Activated CD4-positive, alpha-beta T cell treated with anti-CD3 and anti-CD28 coated beads, Interleukin-2, amount 10 ng/mL, durations not matched to agents 7 days and 5 days (primary cell): ENCODE measurements around the gene CD2AP. TPM values are rescaled to one million over a fixed set of nuclear protein-coding genes. Genes with fewer than 3 reads are reported as not detected.
"Not testable (repeated sequence)": the region's sequence is repeated elsewhere in the genome, so short reads cannot be mapped to it uniquely, and the experiment has no call there.

Experiments
- CTCF ChIA-PET: fragments of 350-600 bp; sonication (Branson Sonifier 250); formaldehyde crosslinking; loops from one replicate; lab custom pipeline; 2021; ENCODE audit warnings: antibody characterized with exemption; lab: Charles Lee
- POLR2A ChIA-PET: fragments of 350-600 bp; sonication (Branson Sonifier 250); formaldehyde crosslinking; loops from one replicate; lab custom pipeline; 2021; ENCODE audit warnings: antibody characterized with exemption; lab: Charles Lee
- DNase-seq: peaks from one replicate; pipeline ENCODE4 v3.0.0-alpha.2; 2020
- H3K27ac Mint-ChIP-seq: one replicate; pipeline ENCODE4 v1.8.0; 2021; ENCODE audit warnings: mild to moderate bottlenecking, moderate library complexity, mixed read lengths
- H3K27me3 Mint-ChIP-seq: one replicate; pipeline ENCODE4 v1.8.0; 2021; ENCODE audit warnings: mixed read lengths
- H3K36me3 Mint-ChIP-seq: one replicate; pipeline ENCODE4 v1.8.0; 2021; ENCODE audit warnings: low read depth, mixed read lengths
- H3K4me1 Mint-ChIP-seq: one replicate; pipeline ENCODE4 v1.8.0; 2021; ENCODE audit warnings: mixed read lengths
- H3K4me3 Mint-ChIP-seq: one replicate; pipeline ENCODE4 v1.8.0; 2021; ENCODE audit warnings: mild to moderate bottlenecking, moderate library complexity, mixed read lengths
- H3K9me3 Mint-ChIP-seq: one replicate; pipeline ENCODE4 v1.8.0; 2021; ENCODE audit warnings: mixed read lengths
- total RNA-seq, 2 experiments: library from RNA; stranded (reverse); gene quantifications; one replicate each; pipeline ENCODE4 v1.2.3, GENCODE V29; 2021

The CD2AP gene
- total RNA-seq, 2 experiments from 2014 or later, result 35.1 to 40.3 TPM

DNA sequence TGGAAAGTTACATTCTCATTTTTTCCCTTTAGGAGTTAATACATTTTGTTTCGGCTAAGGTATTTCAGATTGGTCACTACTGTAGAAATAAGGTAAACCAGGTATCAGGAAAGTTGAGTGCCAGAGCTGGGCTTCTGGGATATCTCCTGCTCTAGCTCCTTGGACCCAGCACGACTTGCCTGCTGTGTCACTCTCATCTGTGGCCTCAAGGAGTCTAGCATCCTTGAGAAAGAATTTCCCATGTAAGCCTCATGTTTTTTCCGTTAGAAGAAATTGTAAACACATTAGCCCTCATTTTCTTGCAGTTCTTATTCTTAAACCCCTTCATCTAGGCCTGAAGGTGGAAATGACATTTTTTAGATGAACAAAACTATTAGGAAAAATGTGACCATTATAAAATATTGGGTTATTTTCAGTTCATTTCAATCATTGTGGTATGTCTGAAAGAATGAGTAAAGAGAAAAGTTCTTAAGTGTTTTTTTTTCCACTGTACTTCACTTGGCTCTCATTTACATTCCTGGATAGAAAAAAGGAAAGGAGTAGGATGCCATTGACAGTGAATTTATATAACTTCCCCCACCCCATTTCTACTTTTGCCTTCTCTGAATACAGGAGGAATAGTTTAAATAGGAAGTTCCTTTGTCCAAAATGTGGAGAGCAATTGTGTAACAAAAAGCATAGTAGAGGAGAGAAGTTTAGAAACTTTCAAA, 46.7 kb downstream of the CD2AP start:
- H3K27ac Mint-ChIP-seq, result no peak overlapping the region
- peaks cover 15% of the 10 kb centered on the region for H3K4me1 Mint-ChIP-seq
- peaks cover 24% of the 10 kb centered on the region for H3K36me3 Mint-ChIP-seq
- no peaks in the 10 kb centered on the region for H3K27me3 Mint-ChIP-seq
- ChIA-PET CTCF (no interaction called here), POLR2A (no interaction called here)
- no peak for DNase-seq
- no peaks in the 10 kb centered on the region for H3K9me3 Mint-ChIP-seq
- no peak overlapping the region for H3K4me3 Mint-ChIP-seq

DNA sequence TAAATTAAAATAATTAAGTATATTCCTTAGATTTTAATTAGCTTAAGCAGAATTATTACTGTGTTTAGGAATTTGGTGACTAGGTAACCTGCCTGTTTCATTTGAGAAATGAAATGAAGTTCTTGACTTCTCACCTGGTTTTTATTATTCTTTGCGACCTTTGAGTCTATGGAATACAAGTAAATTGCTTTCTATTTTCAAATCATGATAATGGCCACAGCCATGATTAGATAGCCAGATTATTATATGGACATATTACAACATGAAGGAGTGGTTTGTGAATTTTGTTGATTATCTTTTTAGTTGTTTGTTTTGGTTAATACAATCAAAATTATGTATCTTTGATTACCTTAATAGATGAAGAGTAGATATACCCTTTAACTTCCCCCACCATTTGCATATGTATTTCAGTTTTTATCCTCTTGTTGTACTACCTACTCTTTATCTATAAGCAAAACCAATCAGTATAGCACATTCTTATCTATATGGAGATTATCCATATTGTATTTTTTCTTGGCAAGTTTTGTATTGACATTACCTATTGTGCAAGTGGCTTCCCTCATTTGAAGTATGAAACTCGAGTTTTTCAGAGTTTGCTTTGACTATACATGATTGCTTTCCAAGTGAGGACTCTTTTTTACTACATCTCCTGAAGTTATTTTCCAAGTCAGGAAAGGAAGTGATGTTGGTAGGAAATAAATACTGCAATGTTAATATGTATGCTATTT, 47.9 kb downstream of the CD2AP start:
- DNase-seq, result no peak
- peaks cover 3% of the 10 kb centered on the region for H3K9me3 Mint-ChIP-seq
- peaks cover 29% of the 10 kb centered on the region for H3K36me3 Mint-ChIP-seq
- H3K4me3 Mint-ChIP-seq, result no peak overlapping the region
- ChIA-PET POLR2A (no interaction called here), CTCF (no interaction called here)
- H3K27ac Mint-ChIP-seq, result no peak overlapping the region
- H3K27me3 Mint-ChIP-seq, result no peaks in the 10 kb centered on the region
- H3K4me1 Mint-ChIP-seq, result peaks cover 12% of the 10 kb centered on the region

GRCh38 chr6:47527274-47527673, 49.7 kb downstream of the CD2AP start:
- Mint-ChIP-seq H3K27ac (no peak overlapping the region), H3K4me1 (peaks cover 8% of the 10 kb centered on the region), H3K4me3 (no peak overlapping the region), H3K36me3 (peaks cover 29% of the 10 kb centered on the region), H3K27me3 (no peaks in the 10 kb centered on the region), H3K9me3 (peaks cover 3% of the 10 kb centered on the region)
- CTCF ChIA-PET, result interaction anchor here (1.5 kb wide), 1 partner anchor 44 kb away, joined by 3 read pairs; no protein-coding TSS in a partner anchor
- POLR2A ChIA-PET, result no interaction called here
- DNase-seq, result no peak

- no peak for DNase-seq
- peaks cover 3% of the 10 kb centered on the region for H3K9me3 Mint-ChIP-seq
- H3K36me3 Mint-ChIP-seq, result peaks cover 38% of the 10 kb centered on the region
- H3K27me3 Mint-ChIP-seq, result no peaks in the 10 kb centered on the region
- POLR2A ChIA-PET, result no interaction called here
- no peak overlapping the region for H3K4me3 Mint-ChIP-seq
- no peak overlapping the region for H3K27ac Mint-ChIP-seq
- CTCF ChIA-PET, result no interaction called here
- H3K4me1 Mint-ChIP-seq, result peaks cover 15% of the 10 kb centered on the region
These were observed 52.1 kb downstream of the CD2AP start for GRCh38 chr6:47529734-47530133.

DNA sequence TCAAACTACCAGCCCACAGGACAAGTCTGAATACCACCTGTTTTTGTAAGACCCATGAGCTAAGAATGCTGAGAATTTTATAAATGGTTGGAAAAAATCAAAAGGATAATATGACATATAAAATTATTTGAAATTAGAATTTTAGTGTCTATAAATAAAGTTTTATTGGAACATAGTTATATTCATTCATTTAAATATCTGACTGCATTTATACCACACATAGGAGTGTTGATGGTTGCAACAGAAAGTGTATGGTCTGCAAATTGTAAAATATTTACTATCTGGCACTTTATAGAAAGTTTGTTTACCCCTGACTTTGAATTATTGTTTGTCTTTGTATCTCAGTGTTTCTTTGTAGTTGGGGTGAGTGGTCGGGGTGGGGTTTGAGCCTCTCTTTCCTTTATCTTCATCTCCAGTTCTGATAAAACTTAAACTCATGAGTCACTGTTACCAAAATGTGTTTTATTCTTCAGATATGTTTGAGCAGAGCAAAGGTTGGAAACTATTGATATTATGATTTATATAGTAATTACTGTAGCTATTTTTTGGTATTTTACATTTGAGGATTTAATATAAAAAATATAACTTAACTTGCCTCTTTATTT, 55.5 kb downstream of the CD2AP start:
- CTCF ChIA-PET, result no interaction called here
- no peak overlapping the region for H3K27ac Mint-ChIP-seq
- peaks cover 39% of the 10 kb centered on the region for H3K36me3 Mint-ChIP-seq
- H3K27me3 Mint-ChIP-seq, result no peaks in the 10 kb centered on the region
- peaks cover 17% of the 10 kb centered on the region for H3K4me1 Mint-ChIP-seq
- no peak for DNase-seq
- POLR2A ChIA-PET, result no interaction called here
- H3K4me3 Mint-ChIP-seq, result no peak overlapping the region
- peaks cover 3% of the 10 kb centered on the region for H3K9me3 Mint-ChIP-seq

DNA sequence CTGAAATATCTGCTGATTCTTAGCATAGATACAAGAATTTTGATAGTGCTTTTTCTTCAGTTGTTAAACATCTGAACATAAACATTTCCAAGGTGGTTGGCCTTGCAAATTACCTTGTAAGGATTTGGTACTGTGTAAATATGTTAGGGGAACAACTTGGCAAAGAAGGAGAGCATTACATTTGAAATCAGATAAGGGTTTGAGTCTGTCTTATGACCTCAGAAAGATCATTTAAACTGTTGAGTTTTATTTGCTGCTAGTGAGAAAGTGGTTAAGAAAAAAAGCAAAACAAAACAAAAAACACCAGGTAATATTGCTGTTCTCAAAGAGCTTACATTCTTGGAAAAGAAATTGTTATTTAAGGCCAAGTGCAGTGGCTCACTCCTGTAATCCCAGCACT, 56.5 kb downstream of the CD2AP start:
- H3K9me3 Mint-ChIP-seq, result peaks cover 3% of the 10 kb centered on the region
- H3K4me1 Mint-ChIP-seq, result peaks cover 17% of the 10 kb centered on the region
- no peaks in the 10 kb centered on the region for H3K27me3 Mint-ChIP-seq
- DNase-seq, result no peak
- H3K36me3 Mint-ChIP-seq, result peaks cover 35% of the 10 kb centered on the region
- H3K4me3 Mint-ChIP-seq, result no peak overlapping the region
- H3K27ac Mint-ChIP-seq, result no peak overlapping the region
- ChIA-PET POLR2A (no interaction called here), CTCF (interaction anchor here (0.7 kb wide), 1 partner anchor 12 kb away, joined by 4 read pairs; no protein-coding TSS in a partner anchor)

DNA sequence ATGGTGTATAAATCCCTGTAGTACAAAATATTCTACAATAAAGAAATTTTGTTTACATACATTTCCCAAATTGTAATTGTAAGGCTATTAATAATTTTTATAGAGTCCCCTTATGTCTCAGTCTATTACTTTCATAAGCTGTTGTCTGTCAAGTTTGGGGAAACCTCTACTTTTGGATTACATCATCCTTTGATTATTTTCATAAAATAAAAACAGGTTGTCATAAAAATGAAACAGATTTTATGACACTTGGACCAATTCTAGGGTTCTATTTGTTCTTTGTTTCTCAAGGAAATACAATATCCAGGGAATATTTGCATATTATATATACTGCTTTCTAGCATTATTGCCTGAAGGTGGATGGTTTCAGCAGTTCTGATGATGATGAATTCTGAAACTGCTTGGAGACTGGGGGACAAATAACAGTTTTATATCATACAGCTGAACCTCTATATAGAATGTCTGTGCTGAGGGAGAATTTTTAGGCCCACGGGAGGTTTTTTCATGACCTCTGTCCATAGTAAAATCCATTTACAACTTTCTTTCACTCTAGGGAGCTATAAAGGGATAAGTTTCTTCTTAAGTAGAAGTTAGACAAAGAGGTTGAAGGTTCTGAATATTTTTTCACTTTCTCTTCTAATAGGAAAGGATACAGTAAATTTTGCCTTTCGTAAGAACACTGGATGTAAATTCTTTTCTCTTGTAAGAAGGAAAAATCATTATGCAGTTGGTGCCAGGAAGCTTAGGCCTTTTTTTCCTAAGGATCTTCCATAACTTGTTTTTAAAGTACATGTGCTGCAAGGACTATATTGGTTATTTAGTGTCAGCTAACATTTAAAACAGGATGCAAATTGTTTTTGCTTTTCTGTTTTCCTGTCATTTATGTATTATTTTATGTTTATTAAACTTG, 58.0 kb downstream of the CD2AP start:
- Mint-ChIP-seq H3K36me3 (peaks cover 34% of the 10 kb centered on the region), H3K27me3 (no peaks in the 10 kb centered on the region), H3K9me3 (no peaks in the 10 kb centered on the region), H3K4me1 (peaks cover 14% of the 10 kb centered on the region), H3K27ac (no peak overlapping the region), H3K4me3 (no peak overlapping the region)
- ChIA-PET POLR2A (no interaction called here), CTCF (interaction anchor here (0.7 kb wide), 1 partner anchor 180 kb away, joined by 3 read pairs; no protein-coding TSS in a partner anchor)
- DNase-seq, result no peak

- ChIA-PET CTCF (no interaction called here), POLR2A (no interaction called here)
- DNase-seq, result no peak
- H3K4me3 Mint-ChIP-seq, result no peak overlapping the region
- no peaks in the 10 kb centered on the region for H3K9me3 Mint-ChIP-seq
- H3K27ac Mint-ChIP-seq, result no peak overlapping the region
- peaks cover 14% of the 10 kb centered on the region for H3K4me1 Mint-ChIP-seq
- peaks cover 40% of the 10 kb centered on the region for H3K36me3 Mint-ChIP-seq
- no peaks in the 10 kb centered on the region for H3K27me3 Mint-ChIP-seq
These were observed 59.3 kb downstream of the CD2AP start for GRCh38 chr6:47536816-47537401.

DNA sequence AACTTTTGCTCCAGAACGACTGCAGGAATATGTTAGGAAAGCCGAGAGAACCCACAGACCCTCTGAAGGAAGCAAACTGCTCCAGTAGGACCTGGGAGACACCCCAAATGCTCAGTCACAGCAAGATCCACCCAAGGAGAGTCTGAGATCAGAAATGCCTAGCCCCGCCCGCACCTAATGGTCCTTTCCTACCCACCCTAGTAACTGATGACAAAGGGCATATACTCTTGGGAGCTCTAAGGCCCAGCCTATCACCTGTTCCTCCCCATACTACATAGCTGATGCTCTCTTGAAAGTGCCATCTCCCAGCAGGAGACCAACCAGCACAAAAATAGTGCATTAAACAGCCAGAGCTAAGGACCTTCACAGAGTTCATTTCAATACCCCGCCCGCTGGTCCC, 67.6 kb downstream of the CD2AP start:
- Mint-ChIP-seq H3K27me3 (no peaks in the 10 kb centered on the region), H3K4me3 (no peak overlapping the region), H3K27ac (no peak overlapping the region), H3K9me3 (peaks cover 21% of the 10 kb centered on the region), H3K36me3 (peaks cover 69% of the 10 kb centered on the region), H3K4me1 (peaks cover 9% of the 10 kb centered on the region)
- CTCF ChIA-PET, result interaction anchor here (0.6 kb wide), 1 partner anchor 58 kb away, joined by 4 read pairs; no protein-coding TSS in a partner anchor
- no peak for DNase-seq
- POLR2A ChIA-PET, result no interaction called here

GRCh38 chr6:47551670-47552069, 74.1 kb downstream of the CD2AP start:
- H3K27ac Mint-ChIP-seq, result no peak overlapping the region
- H3K9me3 Mint-ChIP-seq, result peaks cover 10% of the 10 kb centered on the region
- no peak for DNase-seq
- H3K4me1 Mint-ChIP-seq, result peaks cover 9% of the 10 kb centered on the region
- H3K4me3 Mint-ChIP-seq, result no peak overlapping the region
- ChIA-PET CTCF (no interaction called here), POLR2A (no interaction called here)
- peaks cover 63% of the 10 kb centered on the region for H3K36me3 Mint-ChIP-seq
- no peaks in the 10 kb centered on the region for H3K27me3 Mint-ChIP-seq

- ChIA-PET CTCF (no interaction called here), POLR2A (no interaction called here)
- Mint-ChIP-seq H3K4me1 (peaks cover 9% of the 10 kb centered on the region), H3K27ac (no peak overlapping the region), H3K27me3 (no peaks in the 10 kb centered on the region), H3K36me3 (peaks cover 63% of the 10 kb centered on the region), H3K4me3 (no peak overlapping the region), H3K9me3 (peaks cover 12% of the 10 kb centered on the region)
- no peak for DNase-seq
These were observed 74.7 kb downstream of the CD2AP start for GRCh38 chr6:47552319-47552718.

GRCh38 chr6:47553243-47553642, 75.7 kb downstream of the CD2AP start:
- H3K27me3 Mint-ChIP-seq, DNase-seq, POLR2A ChIA-PET, H3K4me3 Mint-ChIP-seq, H3K4me1 Mint-ChIP-seq, H3K9me3 Mint-ChIP-seq, H3K27ac Mint-ChIP-seq, CTCF ChIA-PET: not testable (repeated sequence)
- peaks cover 63% of the 10 kb centered on the region for H3K36me3 Mint-ChIP-seq
